Measurements from ENCODE around the gene MGAT5. TPM values are rescaled to one million over a fixed set of nuclear protein-coding genes. Genes with fewer than 3 reads are reported as not detected.

Gene MGAT5
- total RNA-seq, 2 experiments from 2014 or later = 60.8 to 68.0 TPM

GRCh38 chr2:134245340-134245984 is 8.4 kb upstream of the MGAT5 start:
- H3K4me2 ChIP-seq (ENCODE audit: low read length) = peak overlapping the region; percentile 80
- no peaks in the 10 kb centered on the region for H3K36me3 ChIP-seq (ENCODE audit: insufficient read depth, low read length)
- POLR2A ChIA-PET = interaction anchor here (0.5 to 4.7 kb wide), 14 partner anchors 9 to 166 kb away, joined by 3 to 31 read pairs (median 4); no protein-coding TSS in a partner anchor
- no peaks in the 10 kb centered on the region for H3K9me3 ChIP-seq (ENCODE audit: low read length)
- no peak overlapping the region for H2AFZ ChIP-seq (ENCODE audit: low read length)
- H3K4me3 ChIP-seq (ENCODE audit: low read depth, low read length, poor library complexity, severe bottlenecking) = peak overlapping the region; percentile 24
- peaks cover 78% of the 10 kb centered on the region for H3K4me1 ChIP-seq (ENCODE audit: insufficient read depth, low read length, poor library complexity, severe bottlenecking)
- peak; percentile 88 for DNase-seq (ENCODE audit: low spot score)
- intact Hi-C loops (cut with micrococcal nuclease; ENCODE audit: unreplicated experiment) = loop anchor here (1.0 to 5.0 kb wide), 3 partner anchors 37 to 359 kb away; no protein-coding TSS in a partner anchor
- H3K9me2 ChIP-seq (ENCODE audit: insufficient read depth, low read length) = no peaks in the 10 kb centered on the region
- H3K79me2 ChIP-seq (ENCODE audit: insufficient read depth, low read depth, low read length) = peaks cover 55% of the 10 kb centered on the region; the same call in 1 of the 2 replicates
- H4K20me1 ChIP-seq (ENCODE audit: insufficient read depth, low read length) = 0 out of 2 replicates have a peak, but pooled peaks cover 4% of the 10 kb centered on the region
- H3K27ac ChIP-seq (ENCODE audit: low read depth, low read length, poor library complexity, severe bottlenecking) = peak overlapping the region; percentile 63
- peak; percentile 92 for TF ChIP-seq CTCF (conservative IDR thresholded peaks at IDR 0.05; ENCODE audit: low read length)
- TF ChIP-seq EZH2phosphoT487 (IDR thresholded peaks at IDR 0.05; ENCODE audit: borderline replicate concordance, low read depth, low read length) = no peak
- BruUV-seq (replicated peaks) = no TSS peak
- CTCF ChIA-PET (ENCODE audit: unreplicated experiment) = interaction anchor here (0.7 to 2.8 kb wide), 7 partner anchors 10 to 166 kb away, joined by 3 to 23 read pairs (median 4); no protein-coding TSS in a partner anchor

GRCh38 chr2:134246154-134246874 is 7.6 kb upstream of the MGAT5 start:
- intact Hi-C loops (cut with micrococcal nuclease; ENCODE audit: unreplicated experiment) = loop anchor here (2.0 to 5.0 kb wide), 2 partner anchors 36 to 48 kb away; no protein-coding TSS in a partner anchor
- DNase-seq (ENCODE audit: low spot score) = peak; percentile 33
- POLR2A ChIA-PET = interaction anchor here (0.6 to 4.7 kb wide), 20 partner anchors 8 to 361 kb away, joined by 3 to 31 read pairs (median 6); no protein-coding TSS in a partner anchor

More at GRCh38 chr2:134246154-134246874, 7.6 kb upstream of the MGAT5 start:
- Histone ChIP-seq H3K4me2 (ENCODE audit: low read length) (peak overlapping the region; percentile 80), H3K4me1 (ENCODE audit: insufficient read depth, low read length, poor library complexity, severe bottlenecking) (peaks cover 82% of the 10 kb centered on the region), H3K9me3 (ENCODE audit: low read length) (no peaks in the 10 kb centered on the region), H2AFZ (ENCODE audit: low read length) (no peak overlapping the region), H3K9me2 (ENCODE audit: insufficient read depth, low read length) (no peaks in the 10 kb centered on the region), H3K4me3 (ENCODE audit: low read depth, low read length, poor library complexity, severe bottlenecking) (peak overlapping the region; percentile 24), H3K36me3 (ENCODE audit: insufficient read depth, low read length) (no peaks in the 10 kb centered on the region), H3K79me2 (ENCODE audit: insufficient read depth, low read depth, low read length) (peaks cover 56% of the 10 kb centered on the region; the same call in 1 of the 2 replicates), H4K20me1 (ENCODE audit: insufficient read depth, low read length) (0 out of 2 replicates have a peak, but pooled peaks cover 4% of the 10 kb centered on the region), H3K27ac (ENCODE audit: low read depth, low read length, poor library complexity, severe bottlenecking) (peak overlapping the region; percentile 63)
- TF ChIP-seq EZH2phosphoT487 (IDR thresholded peaks at IDR 0.05; ENCODE audit: borderline replicate concordance, low read depth, low read length) = no peak
- 0 out of 2 replicates have a peak, but pooled peaks have one; percentile 14 for TF ChIP-seq CTCF (conservative IDR thresholded peaks at IDR 0.05; ENCODE audit: low read length)
- BruUV-seq (replicated peaks) = no TSS peak
- CTCF ChIA-PET (ENCODE audit: unreplicated experiment) = interaction anchor here (0.6 to 2.8 kb wide), 8 partner anchors 16 to 166 kb away, joined by 3 to 23 read pairs (median 3); no protein-coding TSS in a partner anchor
